Measurements from ENCODE around the gene KDM2B. TPM values are rescaled to one million over a fixed set of nuclear protein-coding genes. Genes with fewer than 3 reads are reported as not detected.

Gene KDM2B
- total RNA-seq, 2 donors from 2014 or later, result 14.7 to 24.5 TPM

DNA sequence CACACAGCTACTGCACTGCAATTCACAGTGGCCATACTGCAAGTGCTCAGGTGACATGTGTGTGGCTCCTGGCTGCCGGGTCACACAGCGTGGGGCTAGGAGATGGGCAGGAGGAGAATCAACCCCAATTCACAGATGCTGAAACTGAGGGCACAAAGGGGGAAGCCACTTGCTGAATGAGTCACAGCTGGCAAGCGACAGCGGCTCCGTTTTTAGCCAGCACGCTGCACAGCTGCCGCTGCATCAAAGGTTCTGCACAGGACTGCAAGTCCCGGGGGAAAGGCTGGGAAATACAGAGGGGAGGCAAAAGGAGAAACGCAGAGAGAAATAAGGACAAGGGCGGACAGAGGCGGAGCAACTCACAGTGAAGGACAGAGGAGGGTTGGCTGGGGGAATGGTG lies 57.9 kb downstream of the KDM2B start:
- TF ChIP-seq, protein P1, sequence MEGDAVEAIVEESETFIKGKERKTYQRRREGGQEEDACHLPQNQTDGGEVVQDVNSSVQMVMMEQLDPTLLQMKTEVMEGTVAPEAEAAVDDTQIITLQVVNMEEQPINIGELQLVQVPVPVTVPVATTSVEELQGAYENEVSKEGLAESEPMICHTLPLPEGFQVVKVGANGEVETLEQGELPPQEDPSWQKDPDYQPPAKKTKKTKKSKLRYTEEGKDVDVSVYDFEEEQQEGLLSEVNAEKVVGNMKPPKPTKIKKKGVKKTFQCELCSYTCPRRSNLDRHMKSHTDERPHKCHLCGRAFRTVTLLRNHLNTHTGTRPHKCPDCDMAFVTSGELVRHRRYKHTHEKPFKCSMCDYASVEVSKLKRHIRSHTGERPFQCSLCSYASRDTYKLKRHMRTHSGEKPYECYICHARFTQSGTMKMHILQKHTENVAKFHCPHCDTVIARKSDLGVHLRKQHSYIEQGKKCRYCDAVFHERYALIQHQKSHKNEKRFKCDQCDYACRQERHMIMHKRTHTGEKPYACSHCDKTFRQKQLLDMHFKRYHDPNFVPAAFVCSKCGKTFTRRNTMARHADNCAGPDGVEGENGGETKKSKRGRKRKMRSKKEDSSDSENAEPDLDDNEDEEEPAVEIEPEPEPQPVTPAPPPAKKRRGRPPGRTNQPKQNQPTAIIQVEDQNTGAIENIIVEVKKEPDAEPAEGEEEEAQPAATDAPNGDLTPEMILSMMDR (IDR thresholded peaks at IDR 0.05), result no peak
- Histone ChIP-seq H3K27ac (no peak overlapping the region), H3K36me3 (no peaks in the 10 kb centered on the region), H3K4me3 (no peak overlapping the region), H3K27me3 (no peaks in the 10 kb centered on the region), H3K9me3 (no peaks in the 10 kb centered on the region), H3K4me1 (no peaks in the 10 kb centered on the region), H3K9ac (ENCODE audit: low read depth in 2 of 2, low read length in 2 of 2) (no peak overlapping the region)
- no peak for DNase-seq
- intact Hi-C loops (cut with DNase I), result no loop called here

DNA sequence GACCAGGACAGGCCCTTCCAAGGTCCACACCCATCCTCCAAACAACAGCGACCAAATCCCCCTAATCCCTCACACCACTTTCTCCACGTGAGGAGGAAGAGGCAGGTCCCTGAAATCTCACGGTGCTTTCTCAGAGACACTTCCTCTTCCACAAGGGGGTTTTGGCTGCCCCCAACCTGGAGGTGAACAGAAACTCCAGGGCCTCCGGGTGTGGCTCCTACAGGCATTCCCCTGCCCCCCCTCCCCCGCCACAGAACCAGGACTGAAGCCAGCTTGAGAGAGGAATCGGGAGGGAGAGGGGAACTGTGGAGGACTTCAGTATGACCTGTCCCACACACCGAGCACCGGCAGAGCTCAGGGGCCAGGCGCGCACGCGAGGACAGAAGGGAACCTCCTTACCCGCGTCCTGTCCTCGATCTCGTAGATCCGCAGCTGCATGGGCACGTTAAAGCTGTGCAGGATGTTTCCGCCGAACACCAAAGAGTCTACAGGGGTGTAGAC lies 60.2 kb downstream of the KDM2B start:
- H3K9ac ChIP-seq (ENCODE audit: low read depth in 2 of 2, low read length in 2 of 2), result no peak overlapping the region
- no peak for DNase-seq

DNA sequence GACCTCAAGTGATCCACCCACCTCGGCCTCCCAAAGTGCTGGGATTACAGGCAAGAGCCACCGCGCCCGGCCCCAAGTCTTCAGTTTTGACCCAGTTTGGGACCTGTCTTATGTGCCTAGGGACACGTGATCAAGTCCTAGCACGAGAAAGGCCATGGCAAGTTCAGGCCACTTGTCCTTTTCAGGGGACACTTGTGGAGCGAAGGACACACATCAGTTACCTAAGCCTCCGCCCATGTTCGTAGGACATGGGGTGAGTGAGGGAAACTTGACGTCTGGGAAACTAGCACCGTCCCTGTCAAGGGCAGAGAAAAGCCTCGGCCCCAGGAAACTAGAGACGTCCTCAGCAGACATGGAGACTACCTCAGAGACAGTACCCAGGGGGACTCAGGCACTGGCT lies 60.7 kb downstream of the KDM2B start:
- H3K4me3 ChIP-seq, result no peak overlapping the region
- TF ChIP-seq, protein P1 (IDR thresholded peaks at IDR 0.05), result no peak
- intact Hi-C loops (cut with DNase I), result no loop called here
- H3K9ac ChIP-seq (ENCODE audit: low read depth in 2 of 2, low read length in 2 of 2), result no peak overlapping the region
- no peaks in the 10 kb centered on the region for H3K4me1 ChIP-seq
- no peaks in the 10 kb centered on the region for H3K9me3 ChIP-seq
- no peaks in the 10 kb centered on the region for H3K36me3 ChIP-seq
- H3K27me3 ChIP-seq, result no peaks in the 10 kb centered on the region
- no peak overlapping the region for H3K27ac ChIP-seq
- DNase-seq, result no peak

More for the DNA sequence above, 60.2 kb downstream of the KDM2B start:
- H3K27me3 ChIP-seq, result no peaks in the 10 kb centered on the region
- TF ChIP-seq, protein P1 (IDR thresholded peaks at IDR 0.05), result no peak
- no peak overlapping the region for H3K4me3 ChIP-seq
- no peak overlapping the region for H3K27ac ChIP-seq
- no peaks in the 10 kb centered on the region for H3K36me3 ChIP-seq
- H3K4me1 ChIP-seq, result no peaks in the 10 kb centered on the region
- intact Hi-C loops (cut with DNase I), result no loop called here
- no peaks in the 10 kb centered on the region for H3K9me3 ChIP-seq

DNA sequence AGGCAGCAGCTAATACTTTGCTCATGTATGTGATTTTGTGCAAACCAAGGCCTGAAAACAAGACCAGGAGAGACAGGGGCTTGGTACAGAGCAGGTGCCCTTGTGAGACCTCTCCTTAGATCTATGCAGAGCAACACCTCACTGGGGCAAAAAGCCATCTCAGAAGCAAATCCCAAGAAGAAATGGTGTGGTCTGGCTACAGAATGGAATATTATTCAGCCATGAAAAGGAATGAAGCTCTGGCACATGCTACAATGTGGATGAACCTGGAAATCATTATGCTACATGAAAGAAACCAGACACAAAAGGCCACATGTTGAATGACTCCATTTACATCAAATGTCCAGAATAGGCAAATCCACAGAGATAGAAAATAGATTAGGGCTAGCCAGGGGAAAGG lies 61.6 kb downstream of the KDM2B start:
- Histone ChIP-seq H3K4me1 (no peaks in the 10 kb centered on the region), H3K36me3 (no peaks in the 10 kb centered on the region), H3K9me3 (no peaks in the 10 kb centered on the region), H3K4me3 (no peak overlapping the region), H3K9ac (ENCODE audit: low read depth in 2 of 2, low read length in 2 of 2) (no peak overlapping the region), H3K27ac (no peak overlapping the region), H3K27me3 (no peaks in the 10 kb centered on the region)
- intact Hi-C loops (cut with DNase I), result no loop called here
- TF ChIP-seq, protein P1 (IDR thresholded peaks at IDR 0.05), result no peak
- no peak for DNase-seq

DNA sequence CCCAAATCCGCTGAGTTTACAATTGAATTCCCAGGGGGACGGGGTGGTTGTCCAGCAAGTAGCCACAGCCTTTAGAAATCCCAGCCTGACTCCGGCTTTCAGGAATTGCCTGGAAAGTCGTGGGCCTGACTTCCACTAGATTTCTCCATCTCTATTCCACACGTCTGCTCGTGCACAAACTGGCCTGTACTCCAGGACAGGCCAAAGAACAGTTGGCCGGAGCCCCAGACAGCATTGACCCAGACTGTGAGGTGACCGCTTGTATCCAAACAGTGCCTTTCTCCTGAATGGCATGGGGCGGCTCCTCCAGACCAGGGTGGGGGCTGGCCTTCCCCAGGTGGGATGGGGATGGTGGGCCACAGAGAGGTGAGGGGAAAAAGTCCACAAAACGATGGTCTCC lies 62.2 kb downstream of the KDM2B start:
- H3K9ac ChIP-seq (ENCODE audit: low read depth in 2 of 2, low read length in 2 of 2), result no peak overlapping the region
- no peaks in the 10 kb centered on the region for H3K9me3 ChIP-seq
- intact Hi-C loops (cut with DNase I), result no loop called here
- no peak overlapping the region for H3K27ac ChIP-seq
- no peaks in the 10 kb centered on the region for H3K4me1 ChIP-seq
- TF ChIP-seq, protein P1 (IDR thresholded peaks at IDR 0.05), result no peak
- no peak overlapping the region for H3K4me3 ChIP-seq
- no peak for DNase-seq
- H3K27me3 ChIP-seq, result no peaks in the 10 kb centered on the region
- H3K36me3 ChIP-seq, result no peaks in the 10 kb centered on the region
